Measurements from ENCODE around the gene OBSCN. TPM values are rescaled to one million over a fixed set of nuclear protein-coding genes. Genes with fewer than 3 reads are reported as not detected.

OBSCN gene
- total RNA-seq, 1 donor from 2014 or later, result 16.9 TPM

GRCh38 chr1:228365271-228366061 is 157.6 kb downstream of the OBSCN start:
- H3K9me3 Mint-ChIP-seq (ENCODE audit: unreplicated experiment), result no peaks in the 10 kb centered on the region
- H3K27ac Mint-ChIP-seq (ENCODE audit: unreplicated experiment), result no peak overlapping the region
- no peak for DNase-seq (ENCODE audit: low spot score)
- no peak for TF ChIP-seq CTCF (IDR thresholded peaks at IDR 0.05; ENCODE audit: unreplicated experiment)
- no peak overlapping the region for H3K4me3 Mint-ChIP-seq (ENCODE audit: unreplicated experiment)
- H3K27me3 Mint-ChIP-seq (ENCODE audit: unreplicated experiment), result peaks cover 5% of the 10 kb centered on the region
- no peaks in the 10 kb centered on the region for H3K36me3 Mint-ChIP-seq (ENCODE audit: low read depth, unreplicated experiment)
- peaks cover 3% of the 10 kb centered on the region for H3K4me1 Mint-ChIP-seq (ENCODE audit: unreplicated experiment)

- DNase-seq (ENCODE audit: low spot score), result no peak
- H3K36me3 Mint-ChIP-seq (ENCODE audit: low read depth, unreplicated experiment), result no peaks in the 10 kb centered on the region
- no peak overlapping the region for H3K4me3 Mint-ChIP-seq (ENCODE audit: unreplicated experiment)
- TF ChIP-seq CTCF (IDR thresholded peaks at IDR 0.05; ENCODE audit: unreplicated experiment), result no peak
- peaks cover 3% of the 10 kb centered on the region for H3K4me1 Mint-ChIP-seq (ENCODE audit: unreplicated experiment)
- H3K27me3 Mint-ChIP-seq (ENCODE audit: unreplicated experiment), result peaks cover 5% of the 10 kb centered on the region
- no peak overlapping the region for H3K27ac Mint-ChIP-seq (ENCODE audit: unreplicated experiment)
- H3K9me3 Mint-ChIP-seq (ENCODE audit: unreplicated experiment), result no peaks in the 10 kb centered on the region
These were observed 158.4 kb downstream of the OBSCN start for GRCh38 chr1:228366062-228366865.

GRCh38 chr1:228366866-228367741 is 159.3 kb downstream of the OBSCN start:
- no peaks in the 10 kb centered on the region for H3K9me3 Mint-ChIP-seq (ENCODE audit: unreplicated experiment)
- H3K4me3 Mint-ChIP-seq (ENCODE audit: unreplicated experiment), result no peak overlapping the region
- H3K27me3 Mint-ChIP-seq (ENCODE audit: unreplicated experiment), result peaks cover 5% of the 10 kb centered on the region
- H3K4me1 Mint-ChIP-seq (ENCODE audit: unreplicated experiment), result peaks cover 3% of the 10 kb centered on the region
- TF ChIP-seq CTCF (IDR thresholded peaks at IDR 0.05; ENCODE audit: unreplicated experiment), result no peak
- no peak overlapping the region for H3K27ac Mint-ChIP-seq (ENCODE audit: unreplicated experiment)
- DNase-seq (ENCODE audit: low spot score), result no peak
- H3K36me3 Mint-ChIP-seq (ENCODE audit: low read depth, unreplicated experiment), result no peaks in the 10 kb centered on the region

- Mint-ChIP-seq H3K27ac (ENCODE audit: unreplicated experiment) (peak overlapping the region; percentile 75), H3K9me3 (ENCODE audit: unreplicated experiment) (no peaks in the 10 kb centered on the region), H3K4me1 (ENCODE audit: unreplicated experiment) (peaks cover 3% of the 10 kb centered on the region), H3K4me3 (ENCODE audit: unreplicated experiment) (no peak overlapping the region), H3K36me3 (ENCODE audit: low read depth, unreplicated experiment) (no peaks in the 10 kb centered on the region), H3K27me3 (ENCODE audit: unreplicated experiment) (peaks cover 5% of the 10 kb centered on the region)
- DNase-seq (ENCODE audit: low spot score), result no peak
- no peak for TF ChIP-seq CTCF (IDR thresholded peaks at IDR 0.05; ENCODE audit: unreplicated experiment)
These were observed 160.3 kb downstream of the OBSCN start for GRCh38 chr1:228367798-228368791.
